CD8-positive, alpha-beta memory T cell (primary cell): ENCODE data around the gene ARHGEF40. TPM values are rescaled to one million over a fixed set of nuclear protein-coding genes. Genes with fewer than 3 reads are reported as not detected.
A peak's percentile ranks its signal among the peaks of the same experiment; 100 is the strongest.

ENCODE experiments used
- CTCF ChIA-PET: fragments of 350-600 bp; sonication (Branson Sonifier 250); formaldehyde crosslinking; loops from one replicate; lab custom pipeline; 2021; ENCODE audit warnings: antibody characterized with exemption; lab: Charles Lee
- POLR2A ChIA-PET: fragments of 350-600 bp; sonication (Branson Sonifier 250); formaldehyde crosslinking; loops from one replicate; lab custom pipeline; 2021; ENCODE audit warnings: antibody characterized with exemption; lab: Charles Lee
- DNase-seq, 5 donors: peaks; one replicate each; pipeline versions ENCODE4 v3.0.0 to v3.0.0-alpha.2; 2020 to 2022; ENCODE audit warnings: mixed read lengths in 1 of 5
- H3K27ac ChIP-seq: one replicate; pipeline ENCODE4 v1.7.0; 2013; ENCODE audit warnings: low read depth, mild to moderate bottlenecking, low read length, moderate library complexity
- H3K27me3 ChIP-seq: 2 replicates; pipeline ENCODE4 v1.7.0; 2013; ENCODE audit warnings: low read length, mild to moderate bottlenecking; ENCODE audit not compliant: insufficient read depth, poor library complexity, severe bottlenecking
- H3K36me3 ChIP-seq: 2 replicates; pipeline ENCODE4 v1.7.0; 2013; ENCODE audit warnings: mild to moderate bottlenecking, low read length, moderate library complexity; ENCODE audit not compliant: insufficient read depth
- H3K4me1 ChIP-seq: 2 replicates; pipeline ENCODE4 v1.7.0; 2013; ENCODE audit warnings: mild to moderate bottlenecking, low read length, moderate library complexity; ENCODE audit not compliant: insufficient read depth
- H3K4me3 ChIP-seq: 2 replicates; pipeline ENCODE4 v1.7.0; 2013; ENCODE audit warnings: mild to moderate bottlenecking, low read length
- H3K9me3 ChIP-seq: 2 replicates; pipeline ENCODE4 v1.7.0; 2013; ENCODE audit warnings: mild to moderate bottlenecking, low read length
- H3K27ac Mint-ChIP-seq, 8 donors: one replicate each; pipeline ENCODE4 v1.8.0; 2020 to 2021; ENCODE audit warnings: mixed read lengths in 8 of 8, mild to moderate bottlenecking in 6 of 8, inconsistent platforms in 3 of 8, moderate library complexity in 3 of 8
- H3K27me3 Mint-ChIP-seq, 2 donors: one replicate each; pipeline ENCODE4 v1.8.0; 2020 to 2021; ENCODE audit warnings: mixed read lengths in 2 of 2, mild to moderate bottlenecking in 1 of 2, moderate library complexity in 1 of 2
- H3K36me3 Mint-ChIP-seq, 3 donors: one replicate each; pipeline ENCODE4 v1.8.0; 2020 to 2021; ENCODE audit warnings: mixed read lengths in 3 of 3, inconsistent platforms in 1 of 3, mild to moderate bottlenecking in 1 of 3
- H3K4me1 Mint-ChIP-seq, 3 donors: one replicate each; pipeline ENCODE4 v1.8.0; 2020 to 2021; ENCODE audit warnings: mixed read lengths in 3 of 3, inconsistent platforms in 1 of 3, mild to moderate bottlenecking in 1 of 3
- H3K4me3 Mint-ChIP-seq, 7 donors: one replicate each; pipeline ENCODE4 v1.8.0; 2020 to 2021; ENCODE audit warnings: mixed read lengths in 7 of 7, mild to moderate bottlenecking in 6 of 7, moderate library complexity in 4 of 7, inconsistent platforms in 2 of 7
- H3K9me3 Mint-ChIP-seq, 5 donors: one replicate each; pipeline ENCODE4 v1.8.0; 2020 to 2022; ENCODE audit warnings: mixed read lengths in 5 of 5, mild to moderate bottlenecking in 3 of 5, moderate library complexity in 2 of 5, inconsistent platforms in 1 of 5
- polyA plus RNA-seq: library from polyadenylated mRNA; unstranded; fragments of 300-500 nt; fragmentation: Illumina TruSeq; gene quantifications from one replicate; pipeline ENCODE4 v1.2.3, GENCODE V29; 2021
- total RNA-seq, 2 experiments: library from RNA; stranded (reverse); gene quantifications; one replicate each; pipeline ENCODE4 v1.2.3, GENCODE V29; 2021

ARHGEF40 gene
- total and polyA plus RNA-seq, 3 experiments from 2014 or later: 0.16 to 0.40 (median 0.39) TPM

GRCh38 chr14:21095430-21096205, 25.5 kb downstream of the ARHGEF40 start:
- H3K36me3 ChIP-seq: no peaks in the 10 kb centered on the region
- Mint-ChIP-seq H3K27ac (peak overlapping the region in 6 of 8 donors; percentile 67 to 95 (median 87)), H3K36me3 (peaks cover 0 to 1% (median 0%) of the 10 kb centered on the region in 3 donors), H3K4me3 (peak overlapping the region in 3 of 7 donors; percentile 15 to 82 (median 45)), H3K4me1 (peaks cover 19 to 26% (median 19%) of the 10 kb centered on the region in 3 donors), H3K9me3 (peaks cover 0 to under 1% (median 0%) of the 10 kb centered on the region in 5 donors), H3K27me3 (peaks cover 10 to 12% of the 10 kb centered on the region in 2 donors)
- H3K27ac ChIP-seq: no peak overlapping the region
- DNase-seq: no peak
- H3K27me3 ChIP-seq: no peaks in the 10 kb centered on the region
- ChIA-PET CTCF (interaction anchor here (0.5 to 7.8 kb wide), 7 partner anchors 8 to 80 kb away, joined by 3 to 195 read pairs (median 5); partner anchors contain the start of gene TMEM253), POLR2A (no interaction called here)
- peaks cover 8% of the 10 kb centered on the region for H3K4me1 ChIP-seq
- no peak overlapping the region for H3K4me3 ChIP-seq
- no peaks in the 10 kb centered on the region for H3K9me3 ChIP-seq

- no peak overlapping the region for H3K27ac ChIP-seq
- CTCF ChIA-PET: interaction anchor here (1.9 to 7.8 kb wide), 4 partner anchors 9 to 81 kb away, joined by 5 to 195 read pairs (median 88); partner anchors contain the start of gene TMEM253
- DNase-seq: no peak
- H3K36me3 ChIP-seq: no peaks in the 10 kb centered on the region
- Mint-ChIP-seq H3K9me3 (peaks cover 0 to 2% (median 0%) of the 10 kb centered on the region in 5 donors), H3K4me1 (peaks cover 19 to 26% (median 19%) of the 10 kb centered on the region in 3 donors), H3K36me3 (peaks cover 0 to 1% (median 0%) of the 10 kb centered on the region in 3 donors), H3K4me3 (peak overlapping the region; percentile 31 to 93 (median 75)), H3K27ac (peak overlapping the region; percentile 52 to 95 (median 86)), H3K27me3 (peaks cover 10 to 14% of the 10 kb centered on the region in 2 donors)
- no peaks in the 10 kb centered on the region for H3K27me3 ChIP-seq
- POLR2A ChIA-PET: no interaction called here
- H3K4me1 ChIP-seq: peaks cover 8% of the 10 kb centered on the region
- H3K4me3 ChIP-seq: no peak overlapping the region
- no peaks in the 10 kb centered on the region for H3K9me3 ChIP-seq
Measured at GRCh38 chr14:21096438-21096837, 26.3 kb downstream of the ARHGEF40 start.

- H3K27ac Mint-ChIP-seq: peak overlapping the region; percentile 67 to 95 (median 88)
- POLR2A ChIA-PET: interaction anchor here (0.5 kb wide), 1 partner anchor 287 kb away, joined by 3 read pairs; no protein-coding TSS in a partner anchor
- no peak overlapping the region for H3K4me3 ChIP-seq
Measured at GRCh38 chr14:21096978-21097635, 27.0 kb downstream of the ARHGEF40 start.

GRCh38 chr14:21097636-21098075, 27.6 kb downstream of the ARHGEF40 start:
- no peaks in the 10 kb centered on the region for H3K36me3 ChIP-seq
- ChIA-PET CTCF (interaction anchor here (1.5 to 7.8 kb wide), 3 partner anchors 30 to 126 kb away, joined by 3 to 152 read pairs (median 25); no protein-coding TSS in a partner anchor), POLR2A (interaction anchor here (0.5 kb wide), 2 partner anchors 173 to 287 kb away, joined by 3 to 8 read pairs; no protein-coding TSS in a partner anchor)
- Mint-ChIP-seq H3K27me3 (peaks cover 12 to 14% of the 10 kb centered on the region in 2 donors), H3K36me3 (no peaks in the 10 kb centered on the region), H3K4me1 (peaks cover 15 to 22% (median 16%) of the 10 kb centered on the region in 3 donors), H3K4me3 (peak overlapping the region; percentile 71 to 93 (median 78)), H3K27ac (peak overlapping the region; percentile 67 to 95 (median 88)), H3K9me3 (peaks cover 0 to 2% (median 0%) of the 10 kb centered on the region in 5 donors)
- no peak overlapping the region for H3K27ac ChIP-seq
- H3K4me3 ChIP-seq: no peak overlapping the region
- no peaks in the 10 kb centered on the region for H3K27me3 ChIP-seq
- no peaks in the 10 kb centered on the region for H3K9me3 ChIP-seq
- no peak for DNase-seq
- H3K4me1 ChIP-seq: peaks cover 8% of the 10 kb centered on the region

More at GRCh38 chr14:21096978-21097635, 27.0 kb downstream of the ARHGEF40 start:
- CTCF ChIA-PET: interaction anchor here (1.5 to 7.8 kb wide), 4 partner anchors 25 to 126 kb away, joined by 3 to 152 read pairs (median 15); no protein-coding TSS in a partner anchor
- Mint-ChIP-seq H3K27me3 (peaks cover 12 to 14% of the 10 kb centered on the region in 2 donors), H3K4me1 (peaks cover 17 to 26% (median 19%) of the 10 kb centered on the region in 3 donors), H3K4me3 (peak overlapping the region; percentile 71 to 93 (median 78)), H3K36me3 (peaks cover 0 to 1% (median 0%) of the 10 kb centered on the region in 3 donors), H3K9me3 (peaks cover 0 to 2% (median 0%) of the 10 kb centered on the region in 5 donors)
- Histone ChIP-seq H3K4me1 (peaks cover 8% of the 10 kb centered on the region), H3K9me3 (no peaks in the 10 kb centered on the region), H3K27me3 (no peaks in the 10 kb centered on the region), H3K27ac (no peak overlapping the region), H3K36me3 (no peaks in the 10 kb centered on the region)
- no peak for DNase-seq

- H3K27ac Mint-ChIP-seq: peak within 1 kb of the TSS; percentile 86 to 95 (median 92)
- peak within 1 kb of the TSS; percentile 79 to 93 (median 86) for H3K4me3 Mint-ChIP-seq
- CTCF ChIA-PET: interaction anchor here (1.5 to 7.8 kb wide), 3 partner anchors 30 to 127 kb away, joined by 3 to 152 read pairs (median 25); no protein-coding TSS in a partner anchor
Measured at GRCh38 chr14:21098076-21098891, 28.2 kb downstream of the ARHGEF40 start, which contains the start of gene ZNF219. TSS of gene ZNF219 (minus strand) at chr14:21098655. CDS start at chr14:21093591, 5,064 bp downstream.

GRCh38 chr14:21098892-21099595, 28.9 kb downstream of the ARHGEF40 start:
- H3K27me3 Mint-ChIP-seq: peaks cover 12 to 14% of the 10 kb centered on the region in 2 donors
- Histone ChIP-seq H3K27ac (no peak overlapping the region), H3K36me3 (no peaks in the 10 kb centered on the region), H3K4me3 (peak overlapping the region; percentile 58), H3K9me3 (no peaks in the 10 kb centered on the region), H3K4me1 (peaks cover 13% of the 10 kb centered on the region), H3K27me3 (no peaks in the 10 kb centered on the region)
- H3K36me3 Mint-ChIP-seq: peaks cover 0 to 2% (median 0%) of the 10 kb centered on the region in 3 donors
- peaks cover 19 to 23% (median 21%) of the 10 kb centered on the region in 3 donors for H3K4me1 Mint-ChIP-seq
- ChIA-PET CTCF (interaction anchor here (1.5 to 12.2 kb wide), 6 partner anchors 11 to 128 kb away, joined by 3 to 201 read pairs (median 57); no protein-coding TSS in a partner anchor), POLR2A (interaction anchor here (0.6 kb wide), 2 partner anchors 12 to 28 kb away, joined by 3 read pairs; no protein-coding TSS in a partner anchor)
- peaks cover 0 to 2% (median 0%) of the 10 kb centered on the region in 5 donors for H3K9me3 Mint-ChIP-seq
- DNase-seq: no peak
- peak overlapping the region; percentile 85 to 95 (median 90) for H3K27ac Mint-ChIP-seq
- H3K4me3 Mint-ChIP-seq: peak overlapping the region; percentile 79 to 93 (median 86)

More at GRCh38 chr14:21098076-21098891, 28.2 kb downstream of the ARHGEF40 start, which contains the start of gene ZNF219:
- H3K27me3 ChIP-seq: no peaks in the 10 kb centered on the region
- peaks cover 0 to 2% (median 0%) of the 10 kb centered on the region in 5 donors for H3K9me3 Mint-ChIP-seq
- peaks cover 17 to 19% (median 19%) of the 10 kb centered on the region in 3 donors for H3K4me1 Mint-ChIP-seq
- H3K4me1 ChIP-seq: peaks cover 11% of the 10 kb centered on the region
- POLR2A ChIA-PET: interaction anchor here (0.5 to 0.6 kb wide), 3 partner anchors 11 to 172 kb away, joined by 3 to 8 read pairs (median 3); no protein-coding TSS in a partner anchor
- H3K9me3 ChIP-seq: no peaks in the 10 kb centered on the region
- peaks cover 12 to 14% of the 10 kb centered on the region in 2 donors for H3K27me3 Mint-ChIP-seq
- no peak within 1 kb of the TSS for H3K27ac ChIP-seq
- peak; percentile 27 to 65 (median 45) for DNase-seq
- peak within 1 kb of the TSS; percentile 58 for H3K4me3 ChIP-seq
- H3K36me3 ChIP-seq: no peaks in the 10 kb centered on the region
- no peaks in the 10 kb centered on the region for H3K36me3 Mint-ChIP-seq
